Esophagus squamous epithelium (tissue), 4 donors: ENCODE measurements around the gene MYBL2.

ENCODE experiments used
- POLR2A ChIP-seq, 4 donors: fragments of 450-650 bp; IDR thresholded peaks; one replicate each; pipeline ENCODE4 v1.6.1; 2017; ENCODE audit warnings: antibody characterized with exemption in 4 of 4, mild to moderate bottlenecking in 4 of 4, moderate library complexity in 3 of 4
- TF ChIP-seq, protein P1 (sequence below), 6 experiments: fragments of 450-650 bp in 4 of 6; fragments of 200-600 bp in 2 of 6; sonication (generic) in 2 of 6; IDR thresholded peaks; one replicate each; pipeline ENCODE4 v1.5.1; 2016 to 2019; ENCODE audit warnings: antibody characterized with exemption in 6 of 6, mild to moderate bottlenecking in 4 of 6, moderate library complexity in 4 of 6

DNA sequence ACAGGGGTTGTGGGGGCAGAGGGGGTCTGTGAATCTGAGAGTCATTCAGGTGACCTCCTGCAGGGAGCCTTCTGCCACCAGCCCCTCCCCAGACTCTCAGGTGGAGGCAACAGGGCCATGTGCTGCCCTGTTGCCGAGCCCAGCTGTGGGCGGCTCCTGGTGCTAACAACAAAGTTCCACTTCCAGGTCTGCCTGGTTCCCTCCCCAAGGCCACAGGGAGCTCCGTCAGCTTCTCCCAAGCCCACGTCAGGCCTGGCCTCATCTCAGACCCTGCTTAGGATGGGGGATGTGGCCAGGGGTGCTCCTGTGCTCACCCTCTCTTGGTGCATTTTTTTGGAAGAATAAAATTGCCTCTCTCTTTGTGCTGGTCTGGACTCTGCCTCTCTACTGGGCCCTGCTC, 49.2 kb downstream of the MYBL2 start:
- TF ChIP-seq, protein P1, sequence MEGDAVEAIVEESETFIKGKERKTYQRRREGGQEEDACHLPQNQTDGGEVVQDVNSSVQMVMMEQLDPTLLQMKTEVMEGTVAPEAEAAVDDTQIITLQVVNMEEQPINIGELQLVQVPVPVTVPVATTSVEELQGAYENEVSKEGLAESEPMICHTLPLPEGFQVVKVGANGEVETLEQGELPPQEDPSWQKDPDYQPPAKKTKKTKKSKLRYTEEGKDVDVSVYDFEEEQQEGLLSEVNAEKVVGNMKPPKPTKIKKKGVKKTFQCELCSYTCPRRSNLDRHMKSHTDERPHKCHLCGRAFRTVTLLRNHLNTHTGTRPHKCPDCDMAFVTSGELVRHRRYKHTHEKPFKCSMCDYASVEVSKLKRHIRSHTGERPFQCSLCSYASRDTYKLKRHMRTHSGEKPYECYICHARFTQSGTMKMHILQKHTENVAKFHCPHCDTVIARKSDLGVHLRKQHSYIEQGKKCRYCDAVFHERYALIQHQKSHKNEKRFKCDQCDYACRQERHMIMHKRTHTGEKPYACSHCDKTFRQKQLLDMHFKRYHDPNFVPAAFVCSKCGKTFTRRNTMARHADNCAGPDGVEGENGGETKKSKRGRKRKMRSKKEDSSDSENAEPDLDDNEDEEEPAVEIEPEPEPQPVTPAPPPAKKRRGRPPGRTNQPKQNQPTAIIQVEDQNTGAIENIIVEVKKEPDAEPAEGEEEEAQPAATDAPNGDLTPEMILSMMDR (IDR thresholded peaks at IDR 0.05), result no peak
- no peak for TF ChIP-seq POLR2A (IDR thresholded peaks at IDR 0.05)
